HepG2 (cell line): ENCODE results near the gene FAM3B. TPM values are rescaled to one million over a fixed set of nuclear protein-coding genes. Genes with fewer than 3 reads are reported as not detected.

Experiments
- ATAC-seq: fragments of 200-7000 bp; cut with Tn5 transposase; 3 replicates; pipeline ENCODE4 v1.9.1; 2020; ENCODE audit warnings: mild to moderate bottlenecking, moderate library complexity
- BruUV-seq: library from RNA; stranded (reverse); fragments of 400-500 nt; replicated peaks from 2 replicates; lab custom pipeline; 2021; lab: Mats Ljungman, UMichigan
- CTCF ChIA-PET: fragments of 300-600 bp; formaldehyde crosslinking; extraction: SDS; loops from one replicate; lab custom pipeline; 2021; ENCODE audit warnings: low total read pairs, inconsistent platforms, low intra/inter-chr PET ratio; lab: Yijun Ruan, JAX
- POLR2A ChIA-PET: fragments of 350-600 bp; sonication (Branson Sonifier 250); formaldehyde crosslinking; loops from one replicate; lab custom pipeline; 2020; ENCODE audit warnings: antibody characterized with exemption, inconsistent platforms; lab: Yijun Ruan, JAX
- DNase-seq: peaks from one replicate; pipeline ENCODE4 v3.0.0-alpha.2; 2015; ENCODE audit warnings: low spot score
- FAIRE-seq: peaks from 3 replicates; lab custom pipeline; 2011; peaks lifted over from hg19 to GRCh38; lab: Jason Lieb, UNC
- H2AFZ ChIP-seq: one replicate; pipeline ENCODE4 v1.6.1; 2011; ENCODE audit warnings: low read length, inconsistent platforms
- H3K27ac ChIP-seq: fragments of 300-600 bp; 3 replicates; pipeline ENCODE4 v1.8.0; 2011; ENCODE audit warnings: mixed run types, mild to moderate bottlenecking, mixed read lengths, low read length, inconsistent platforms; ENCODE audit not compliant: insufficient read depth; ENCODE audit errors: extremely low read length
- H3K27me3 ChIP-seq, 2 experiments: fragments of 200-600 bp in 1 of 2; 2 replicates in 1 of 2; 3 replicates in 1 of 2; pipeline versions ENCODE4 v1.6.0 to v1.8.0; 2011; ENCODE audit warnings: low read length in 2 of 2, mild to moderate bottlenecking in 2 of 2, moderate library complexity in 2 of 2, inconsistent platforms in 1 of 2; ENCODE audit not compliant: insufficient read depth in 2 of 2, control insufficient read depth in 1 of 2
- H3K36me3 ChIP-seq, 2 experiments: fragments of 200-600 bp in 1 of 2; replicated peaks in 1 of 2; 2 replicates in 1 of 2; 3 replicates in 1 of 2; pipeline versions ENCODE4 v1.5.1 to v1.8.0; 2011; ENCODE audit warnings: low read length in 2 of 2, inconsistent platforms in 1 of 2; ENCODE audit not compliant: insufficient read depth in 2 of 2, control insufficient read depth in 1 of 2
- H3K4me1 ChIP-seq: 2 replicates; pipeline ENCODE4 v1.5.1; 2012; ENCODE audit warnings: low read length, inconsistent platforms; ENCODE audit not compliant: insufficient read depth
- H3K4me2 ChIP-seq: 2 replicates; pipeline ENCODE4 v1.6.0; 2011; ENCODE audit warnings: low read depth, low read length, inconsistent platforms
- H3K4me3 ChIP-seq, 3 experiments: fragments of 200-600 bp in 1 of 3; sonication (generic), shearing (Covaris generic) in 1 of 3; replicated peaks in 1 of 3; 2 replicates each; pipeline ENCODE4 v1.5.1; 2011 to 2016; ENCODE audit warnings: low read length in 3 of 3, inconsistent platforms in 2 of 3, low read depth in 2 of 3, mild to moderate bottlenecking in 2 of 3, control low read depth in 1 of 3, mixed read lengths in 1 of 3; ENCODE audit not compliant: insufficient read depth in 1 of 3
- H3K79me2 ChIP-seq: one replicate; pipeline ENCODE4 v1.6.1; 2011; ENCODE audit warnings: low read length, inconsistent platforms; ENCODE audit not compliant: insufficient read depth
- H3K9ac ChIP-seq: 2 replicates; pipeline ENCODE4 v1.6.0; 2011; ENCODE audit warnings: mild to moderate bottlenecking, low read depth, low read length, inconsistent platforms; ENCODE audit not compliant: insufficient read depth
- H3K9me3 ChIP-seq: 2 replicates; pipeline ENCODE4 v1.5.1; 2012; ENCODE audit warnings: mild to moderate bottlenecking, low read length
- H4K20me1 ChIP-seq: 2 replicates; pipeline ENCODE4 v1.6.0; 2011; ENCODE audit warnings: inconsistent platforms, mild to moderate bottlenecking, low read length, moderate library complexity; ENCODE audit not compliant: insufficient read depth
- AGO2 ChIP-seq: fragments of 200-400 bp; formaldehyde crosslinking; optimal IDR thresholded peaks from 2 replicates; pipeline ENCODE3; 2017; ENCODE audit warnings: mild to moderate bottlenecking, low read depth, low read length, moderate library complexity
- CHD4 ChIP-seq: fragments of 200-600 bp; sonication (generic); IDR thresholded peaks from 2 replicates; pipeline ENCODE4 v1.7.0; 2017; ENCODE audit warnings: mild to moderate bottlenecking, low read length, borderline replicate concordance
- NFKB2 ChIP-seq: sonication (generic); formaldehyde crosslinking; IDR thresholded peaks from 2 replicates; pipeline ENCODE4 v1.4.0; 2020; ENCODE audit warnings: missing genetic modification reagents, borderline replicate concordance
- POLR2AphosphoS5 ChIP-seq: IDR thresholded peaks from 2 replicates; pipeline ENCODE4 v1.6.1; 2012; ENCODE audit warnings: low read depth, low read length
- TSC22D2 ChIP-seq: sonication (generic); formaldehyde crosslinking; IDR thresholded peaks from 2 replicates; pipeline ENCODE4 v1.5.1; 2020; ENCODE audit warnings: missing genetic modification reagents, mild to moderate bottlenecking, borderline replicate concordance
- ZBTB21 ChIP-seq: sonication (generic); formaldehyde crosslinking; IDR thresholded peaks from 2 replicates; pipeline ENCODE4 v1.4.0; 2020; ENCODE audit warnings: missing genetic modification reagents
- ZKSCAN1 ChIP-seq: fragments of 150-350 bp; IDR thresholded peaks from 2 replicates; pipeline ENCODE4 v1.6.1; 2014; ENCODE audit warnings: low read length
- ZNF607 ChIP-seq: sonication (generic); formaldehyde crosslinking; IDR thresholded peaks from 2 replicates; pipeline ENCODE4 v1.5.1; 2020; ENCODE audit warnings: missing genetic modification reagents, mild to moderate bottlenecking, borderline replicate concordance
- WGBS: methylation state at CpG from one replicate; pipeline ENCODE4 v1.1.6; 2017; ENCODE audit warnings: low lambda C conversion rate; 5-methylcytosine and 5-hydroxymethylcytosine counted together
- in situ Hi-C: cut with HindIII; loops from 2 replicates; pipeline ENCODE4 v1.10.0; 2017; ENCODE audit warnings: low pct_unique_long_range_greater_than_20kb; ENCODE audit not compliant: extremely low pct_ligation_motif_present
- intact Hi-C: fragments of 100-400 bp; cut with micrococcal nuclease; formaldehyde crosslinking; loops from one replicate; pipeline ENCODE4 v1.10.0; 2022; ENCODE audit not compliant: unreplicated experiment
- polyA plus RNA-seq, 8 experiments: library from polyadenylated mRNA; depleted of rRNA in 3 of 8; stranded (reverse) in 7 of 8; unstranded in 1 of 8; fragments of >200 nt; fragmentation: Illumina TruSeq in 4 of 8; extraction: Trizol in 4 of 8; gene quantifications; 2 replicates each; pipeline versions ENCODE4 v1.2.1 to v1.2.3, GENCODE V29; 2011 to 2016; ENCODE audit warnings: low read depth in 4 of 8, missing spikeins in 1 of 8, mixed read lengths in 1 of 8; ENCODE audit not compliant: insufficient read depth in 1 of 8
- total RNA-seq, 5 experiments: library from RNA; depleted of rRNA; stranded (reverse); fragments of >200 nt; fragmentation: Illumina TruSeq; extraction: Trizol; gene quantifications; 2 replicates each; pipeline ENCODE4 v1.2.3, GENCODE V29; 2016; ENCODE audit warnings: low read depth in 1 of 5
- TF ChIP-seq, protein P1 (sequence below): sonication (generic); formaldehyde crosslinking; IDR thresholded peaks from 2 replicates; pipeline ENCODE4 v1.5.1; 2020; ENCODE audit warnings: missing genetic modification reagents, mild to moderate bottlenecking, borderline replicate concordance
- TF ChIP-seq, protein P2 (sequence below): sonication (generic); formaldehyde crosslinking; IDR thresholded peaks from 2 replicates; pipeline ENCODE4 v1.5.1; 2020; ENCODE audit warnings: missing genetic modification reagents, mild to moderate bottlenecking, borderline replicate concordance

The FAM3B gene
- total and polyA plus RNA-seq, 2 of the 13 experiments (the other 11 are each of a cell fraction or from before 2014, with no cell fraction given): 46.5 to 62.0 TPM

DNA sequence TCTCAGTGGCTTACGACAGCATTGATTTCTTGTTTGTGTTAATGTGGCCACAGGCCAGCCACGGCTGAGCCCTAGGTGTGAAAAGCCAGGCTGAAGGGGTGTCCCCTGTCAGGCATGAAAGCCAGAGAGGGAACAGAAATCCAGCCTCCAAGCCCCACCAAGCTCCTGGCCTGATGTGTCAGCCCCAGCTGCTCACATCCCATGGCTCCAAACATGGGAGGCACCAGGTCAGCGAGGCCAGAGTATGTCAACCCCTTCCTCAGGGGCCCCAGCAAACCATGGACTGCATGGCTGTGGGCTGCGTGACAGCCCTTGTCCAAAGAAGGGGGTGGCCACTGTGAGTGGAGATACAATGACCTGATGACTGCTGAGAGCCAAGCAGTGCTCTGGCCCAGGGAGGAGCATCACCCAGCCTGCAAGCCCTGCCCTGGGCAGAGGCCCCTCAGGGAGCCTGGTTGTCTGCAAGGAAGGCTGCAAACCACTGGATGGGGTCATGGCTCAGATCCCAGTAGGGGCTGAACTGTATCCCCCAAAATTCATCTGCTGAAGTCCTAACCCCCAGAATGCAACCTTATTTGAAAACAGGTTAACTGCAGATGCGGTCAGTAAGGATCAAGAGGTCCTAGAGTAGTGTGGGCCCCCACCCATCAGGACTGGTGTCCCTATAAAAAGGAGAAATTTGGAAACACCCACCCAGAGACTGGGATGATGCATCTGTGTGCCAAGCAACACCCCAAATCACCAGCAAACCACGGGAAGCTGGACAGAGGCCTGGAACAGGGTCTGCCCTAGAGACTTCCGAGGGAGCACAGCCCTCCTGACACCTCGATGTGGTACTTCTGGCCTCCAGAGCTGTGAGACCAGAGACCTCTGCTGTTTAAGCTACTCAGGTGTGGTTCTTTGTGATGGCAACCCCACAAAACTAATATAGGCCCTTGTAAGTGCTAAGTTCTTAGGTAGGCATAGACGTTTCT, 41.9 kb downstream of the FAM3B start:
- CTCF ChIA-PET: no interaction called here
- WGBS: 96% methylated on average over 4 of the region's 9 CpGs

DNA sequence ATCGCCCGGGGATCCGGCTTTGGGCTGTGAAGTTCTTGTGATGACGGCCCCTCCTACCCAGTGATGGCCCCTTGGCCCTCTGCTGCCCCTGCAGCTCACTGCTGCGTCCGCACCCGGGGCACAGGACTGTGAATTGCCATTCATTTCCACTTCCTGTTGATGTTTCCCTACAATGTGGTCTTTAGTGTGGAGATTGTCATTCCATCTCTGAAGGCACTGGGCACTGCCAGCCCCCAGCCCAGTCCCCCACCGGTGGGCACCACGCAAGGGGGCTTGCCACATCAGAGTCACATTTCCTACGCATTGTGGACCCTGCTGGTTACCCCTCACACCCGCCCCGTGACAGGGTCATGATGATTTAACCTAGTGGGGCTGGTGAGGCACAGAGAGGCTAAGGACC, 42.7 kb downstream of the FAM3B start:
- no peak for DNase-seq
- no peaks in the 10 kb centered on the region for H3K27me3 ChIP-seq
- no peak overlapping the region for H3K4me2 ChIP-seq
- TF ChIP-seq NFKB2 (CRISPR knock-in tag): no peak
- no peak for TF ChIP-seq POLR2AphosphoS5
- TF ChIP-seq ZNF607 (CRISPR knock-in tag): no peak
- TF ChIP-seq, protein P1, sequence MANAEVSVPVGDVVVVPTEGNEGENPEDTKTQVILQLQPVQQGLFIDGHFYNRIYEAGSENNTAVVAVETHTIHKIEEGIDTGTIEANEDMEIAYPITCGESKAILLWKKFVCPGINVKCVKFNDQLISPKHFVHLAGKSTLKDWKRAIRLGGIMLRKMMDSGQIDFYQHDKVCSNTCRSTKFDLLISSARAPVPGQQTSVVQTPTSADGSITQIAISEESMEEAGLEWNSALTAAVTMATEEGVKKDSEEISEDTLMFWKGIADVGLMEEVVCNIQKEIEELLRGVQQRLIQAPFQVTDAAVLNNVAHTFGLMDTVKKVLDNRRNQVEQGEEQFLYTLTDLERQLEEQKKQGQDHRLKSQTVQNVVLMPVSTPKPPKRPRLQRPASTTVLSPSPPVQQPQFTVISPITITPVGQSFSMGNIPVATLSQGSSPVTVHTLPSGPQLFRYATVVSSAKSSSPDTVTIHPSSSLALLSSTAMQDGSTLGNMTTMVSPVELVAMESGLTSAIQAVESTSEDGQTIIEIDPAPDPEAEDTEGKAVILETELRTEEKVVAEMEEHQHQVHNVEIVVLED: no peak
- TF ChIP-seq, all 625 proteins: peak for 0
- no peak for FAIRE-seq
- 94% methylated on average over 11 of the region's 12 CpGs for WGBS
- Histone ChIP-seq H2AFZ (no peak overlapping the region), H3K36me3 (0 out of 5 replicates have a peak, but pooled peaks cover 0 to 2% of the 10 kb centered on the region in 2 experiments), H3K79me2 (no peaks in the 10 kb centered on the region), H3K9me3 (no peaks in the 10 kb centered on the region), H3K4me1 (peaks cover 49% of the 10 kb centered on the region), H3K27ac (no peak overlapping the region), H4K20me1 (no peaks in the 10 kb centered on the region), H3K9ac (no peak overlapping the region), H3K4me3 (no peak overlapping the region)
- ChIA-PET CTCF (interaction anchor here (3.2 kb wide), 1 partner anchor 77 kb away, joined by 35 read pairs; no protein-coding TSS in a partner anchor), POLR2A (interaction anchor here (1.2 to 1.5 kb wide), 3 partner anchors 8 to 36 kb away, joined by 3 to 4 read pairs (median 3); no protein-coding TSS in a partner anchor)
- intact Hi-C loops (no loop called here), in situ Hi-C loops (no loop called here)
- ATAC-seq: peak; percentile 18; the same call in 2 of the 3 replicates
- BruUV-seq: no TSS peak

More for the DNA sequence above, 41.9 kb downstream of the FAM3B start:
- intact Hi-C loops (no loop called here), in situ Hi-C loops (no loop called here)
- no peak for ATAC-seq
- Histone ChIP-seq H3K27me3 (no peaks in the 10 kb centered on the region), H3K9me3 (no peaks in the 10 kb centered on the region), H3K4me3 (no peak overlapping the region), H2AFZ (no peak overlapping the region), H3K27ac (no peak overlapping the region), H3K36me3 (0 out of 5 replicates have a peak, but pooled peaks cover 0 to 2% of the 10 kb centered on the region in 2 experiments), H3K4me1 (peaks cover 42% of the 10 kb centered on the region), H3K4me2 (no peak overlapping the region), H3K79me2 (no peaks in the 10 kb centered on the region), H3K9ac (no peak overlapping the region), H4K20me1 (no peaks in the 10 kb centered on the region)
- no TSS peak for BruUV-seq
- FAIRE-seq: no peak
- TF ChIP-seq ZBTB21 (CRISPR knock-in tag): no peak
- no peak for TF ChIP-seq CHD4
- no peak for TF ChIP-seq TSC22D2
- peak; percentile 88 for TF ChIP-seq AGO2
- TF ChIP-seq ZKSCAN1: no peak
- TF ChIP-seq, protein P2, sequence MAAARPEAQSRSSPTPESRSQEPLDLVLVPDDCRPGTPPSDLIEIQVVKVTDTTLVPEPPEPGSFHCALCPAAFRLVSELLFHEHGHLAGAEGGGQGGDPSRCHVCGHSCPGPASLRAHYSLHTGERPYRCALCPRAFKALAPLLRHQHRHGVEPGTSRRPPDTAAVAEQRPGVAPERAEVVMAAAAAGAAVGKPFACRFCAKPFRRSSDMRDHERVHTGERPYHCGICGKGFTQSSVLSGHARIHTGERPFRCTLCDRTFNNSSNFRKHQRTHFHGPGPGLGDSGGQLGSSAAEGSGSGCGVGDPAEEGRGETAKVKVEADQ: no peak
- DNase-seq: no peak
- POLR2A ChIA-PET: interaction anchor here (1.2 to 2.0 kb wide), 5 partner anchors 9 to 39 kb away, joined by 3 to 10 read pairs (median 3); no protein-coding TSS in a partner anchor
